Left lobe of liver (tissue), 2 donors: Measurements from ENCODE around the gene MAP3K3. TPM values are rescaled to one million over a fixed set of nuclear protein-coding genes. Genes with fewer than 3 reads are reported as not detected.
A peak's percentile ranks its signal among the peaks of the same experiment; 100 is the strongest.

Experiments used
- ATAC-seq: fragments of 200-7000 bp; cut with Tn5 transposase; one replicate; pipeline ENCODE4 v1.9.1; 2020; ENCODE audit warnings: mild to moderate bottlenecking, moderate library complexity
- DNase-seq: peaks from one replicate; pipeline ENCODE4 v3.0.0-alpha.2; 2020; ENCODE audit warnings: low spot score
- total RNA-seq: library from RNA; stranded (reverse); gene quantifications from one replicate; pipeline ENCODE4 v1.2.1, GENCODE V29; 2021
- donor health status: DM: no; HTN: no; CAD: no; lungs with moderate emphysema.
- donor health status: DM: no; HTN: yes; CAD: no.

MAP3K3 gene
- total RNA-seq, 1 donor from 2014 or later = 11.6 TPM

DNA sequence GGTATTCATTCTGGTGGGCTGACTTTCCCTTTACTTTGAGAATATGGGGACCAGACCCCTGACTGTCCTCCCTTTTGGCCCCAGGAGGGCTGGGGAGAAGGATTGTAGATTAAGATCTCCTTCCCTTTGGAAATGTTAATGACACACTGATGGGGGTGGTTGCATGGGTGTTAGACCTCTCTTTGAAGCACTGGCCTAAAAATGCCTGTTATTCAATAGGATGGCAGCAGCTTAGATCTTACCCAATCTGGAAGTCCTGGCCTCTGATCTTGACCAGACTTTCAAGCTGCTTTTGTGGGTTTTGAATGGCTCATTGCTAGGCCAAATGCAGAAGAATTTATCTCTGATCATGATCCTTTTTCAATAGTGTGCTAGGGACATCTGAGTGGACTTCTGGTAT is 25.7 kb downstream of the MAP3K3 start:
- no peak for ATAC-seq
- no peak for DNase-seq

DNA sequence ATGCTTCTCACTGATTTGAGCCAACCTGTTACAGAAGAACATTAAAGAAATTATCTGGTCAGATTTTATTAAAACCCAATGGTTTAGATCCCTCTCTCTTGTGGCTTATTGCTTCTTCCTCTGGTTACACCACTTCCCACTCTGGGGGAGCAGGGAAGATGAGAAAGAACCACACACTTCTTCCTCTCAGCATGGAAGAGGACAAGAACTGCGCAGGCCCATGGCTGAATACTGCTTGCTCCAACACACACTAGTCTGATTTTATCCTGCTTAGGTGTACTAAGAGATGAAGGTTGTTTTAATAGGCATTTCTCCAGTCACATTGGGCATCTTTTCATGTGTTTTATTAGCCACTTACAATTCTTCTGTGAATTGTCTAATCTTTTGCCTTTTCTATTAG is 27.6 kb downstream of the MAP3K3 start:
- no peak for DNase-seq
- ATAC-seq = peak; percentile 52

DNA sequence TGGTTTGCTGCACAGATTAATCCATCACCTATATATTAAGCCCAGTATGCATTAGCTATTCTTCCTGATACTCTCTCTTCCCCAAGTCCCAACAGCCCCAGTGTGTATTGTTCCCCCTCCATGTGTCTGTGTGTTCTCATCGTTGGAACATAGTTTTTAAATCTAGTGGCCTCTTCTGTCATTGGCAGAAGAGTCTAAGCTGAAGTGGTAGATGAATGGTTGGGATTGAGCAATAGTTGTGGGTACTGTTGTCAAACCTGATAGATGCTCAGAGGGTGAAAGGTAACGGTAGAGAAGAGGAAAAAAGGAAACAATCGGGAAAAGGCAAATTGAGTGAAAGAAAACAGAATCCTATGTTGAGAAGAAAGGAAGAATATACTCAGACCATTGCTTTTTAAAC is 29.9 kb downstream of the MAP3K3 start:
- no peak for ATAC-seq
- no peak for DNase-seq

DNA sequence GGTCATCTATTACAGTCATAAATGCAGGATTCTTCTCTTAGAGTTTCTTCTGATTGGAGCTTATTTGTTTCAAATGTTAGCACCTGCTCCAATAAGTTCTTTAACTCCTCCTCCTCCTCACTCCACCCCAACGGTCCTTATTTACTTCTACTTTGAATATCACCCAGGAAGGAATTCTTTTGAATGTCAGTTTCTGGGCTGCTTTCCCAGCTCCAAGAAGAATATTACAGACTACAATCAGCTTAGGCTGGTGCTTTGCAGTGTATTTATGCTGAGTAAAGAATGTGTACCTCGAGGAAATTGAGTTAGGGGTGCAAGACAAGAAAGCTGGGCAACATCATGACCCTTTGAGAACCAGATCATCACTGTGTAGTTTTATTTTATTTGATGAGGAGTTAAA is 30.8 kb downstream of the MAP3K3 start:
- no peak for ATAC-seq
- no peak for DNase-seq

DNA sequence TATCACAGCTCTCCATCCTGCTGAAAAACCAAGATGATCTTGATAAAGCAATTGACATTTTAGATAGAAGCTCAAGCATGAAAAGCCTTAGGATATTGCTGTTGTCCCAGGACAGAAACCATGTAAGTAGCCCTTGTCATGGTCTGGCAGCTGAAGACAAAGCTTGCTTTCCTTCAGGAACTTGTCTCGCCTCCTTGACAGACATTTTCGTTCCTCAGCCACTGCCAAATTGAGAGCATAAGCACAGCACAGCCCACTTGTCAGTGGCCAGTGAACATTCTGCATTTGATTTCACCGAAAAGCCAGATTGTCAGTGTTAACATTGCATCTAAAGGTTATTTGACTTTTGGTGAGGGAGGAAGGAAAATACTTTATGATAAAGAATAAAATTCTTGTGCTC is 35.6 kb downstream of the MAP3K3 start:
- DNase-seq = no peak
- no peak for ATAC-seq

DNA sequence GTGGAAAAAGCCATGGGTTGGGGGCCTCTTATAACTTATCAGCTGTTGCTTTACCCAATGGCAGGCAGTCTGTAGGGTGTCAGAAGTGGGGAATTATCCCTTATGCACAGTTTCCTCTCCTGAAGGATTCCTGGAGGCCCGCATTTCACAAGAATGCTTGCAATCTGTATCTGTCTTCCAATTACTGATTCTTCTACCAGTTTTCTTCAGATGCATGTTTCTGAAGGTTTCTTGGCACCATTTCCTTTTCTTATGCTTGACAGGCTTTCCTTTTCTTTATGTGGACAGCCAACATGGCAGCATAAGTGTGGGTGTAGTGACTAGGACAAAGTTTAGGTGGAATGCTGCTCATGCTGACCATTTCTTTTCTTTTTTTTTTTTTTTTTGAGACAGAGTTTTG is 36.1 kb downstream of the MAP3K3 start:
- no peak for ATAC-seq
- DNase-seq = no peak

- ATAC-seq (no peak), DNase-seq (no peak)
These were observed 37.6 kb downstream of the MAP3K3 start for GRCh38 chr17:63659850-63660249.

GRCh38 chr17:63665527-63666214 is 43.5 kb downstream of the MAP3K3 start:
- ATAC-seq (peak; percentile 69), DNase-seq (no peak)

GRCh38 chr17:63672856-63673255 is 50.6 kb downstream of the MAP3K3 start:
- ATAC-seq (no peak), DNase-seq (no peak)

GRCh38 chr17:63675231-63675606 is 53.0 kb downstream of the MAP3K3 start:
- DNase-seq = no peak
- ATAC-seq = peak; percentile 46

- DNase-seq (peak; percentile 89), ATAC-seq (peak; percentile 94)
These were observed 53.7 kb downstream of the MAP3K3 start for GRCh38 chr17:63675607-63676546.

DNA sequence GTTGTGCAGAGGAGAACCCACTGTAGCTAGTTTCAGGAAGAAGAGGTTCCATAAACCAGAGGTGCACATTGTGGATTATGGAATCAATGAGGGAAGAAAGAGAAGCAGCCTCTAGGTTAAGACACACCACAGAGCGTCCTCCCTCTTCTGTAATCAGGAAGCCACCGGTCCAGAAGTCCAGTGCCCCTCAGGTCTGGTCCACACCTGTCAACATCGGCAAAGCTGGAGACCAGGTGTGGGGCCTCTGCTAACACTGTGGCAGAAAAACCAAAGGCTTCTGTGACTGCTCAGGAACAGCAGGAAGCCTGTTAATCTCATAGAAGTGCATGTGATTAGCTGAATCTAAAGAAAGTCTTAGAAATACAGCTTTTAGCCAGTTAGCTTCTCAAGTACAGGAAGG is 54.4 kb downstream of the MAP3K3 start:
- DNase-seq (no peak), ATAC-seq (no peak)

GRCh38 chr17:63679214-63679613 is 57.0 kb downstream of the MAP3K3 start:
- no peak for DNase-seq
- ATAC-seq = no peak

GRCh38 chr17:63680700-63681099 is 58.5 kb downstream of the MAP3K3 start:
- no peak for DNase-seq
- ATAC-seq = no peak

- ATAC-seq (peak; percentile 96), DNase-seq (peak; percentile 83)
These were observed 59.3 kb downstream of the MAP3K3 start for GRCh38 chr17:63681530-63681929.

DNA sequence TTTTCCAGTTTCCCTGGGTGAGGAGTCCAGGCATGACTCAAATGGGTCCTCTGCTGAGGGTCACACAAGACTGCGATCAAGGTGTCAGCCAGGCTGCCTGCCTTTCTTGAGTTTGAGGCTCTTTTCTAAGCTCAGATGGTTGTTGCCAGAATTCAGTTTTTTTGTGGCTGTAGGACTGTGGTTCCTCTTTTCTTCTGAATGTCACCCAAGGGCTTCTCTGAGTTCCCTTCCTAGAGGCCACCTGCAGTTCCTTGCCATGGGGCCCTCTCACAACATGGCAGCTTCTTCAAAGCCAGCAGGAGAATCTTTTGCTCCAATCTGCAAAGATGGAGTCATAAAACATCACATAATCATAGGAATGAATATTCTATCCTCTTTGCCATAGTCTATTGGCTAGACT is 60.2 kb downstream of the MAP3K3 start:
- no peak for DNase-seq
- ATAC-seq = no peak

GRCh38 chr17:63682981-63683380 is 60.8 kb downstream of the MAP3K3 start:
- no peak for ATAC-seq
- no peak for DNase-seq

DNA sequence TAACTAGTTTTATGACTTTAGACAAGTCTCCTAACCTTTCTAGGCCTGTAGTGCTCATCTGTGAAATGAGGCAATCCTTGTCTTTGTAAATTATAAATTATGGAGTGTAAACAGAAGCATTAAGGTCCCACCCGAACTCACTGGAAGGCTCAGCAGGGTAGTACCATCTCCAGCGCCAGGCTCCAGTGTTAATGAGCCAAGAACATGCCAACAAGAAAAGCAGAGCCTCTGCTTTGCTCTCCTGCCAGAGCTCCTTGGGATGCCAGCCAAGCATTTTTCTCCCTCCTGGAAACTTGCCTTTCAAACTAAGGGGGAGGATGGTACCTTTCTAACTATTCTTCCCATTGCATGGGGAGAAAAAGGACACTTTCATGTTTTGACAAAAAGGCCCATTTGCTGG is 62.8 kb downstream of the MAP3K3 start:
- no peak for ATAC-seq
- no peak for DNase-seq

- ATAC-seq = no peak
- no peak for DNase-seq
These were observed 63.4 kb downstream of the MAP3K3 start for GRCh38 chr17:63685578-63685977.

DNA sequence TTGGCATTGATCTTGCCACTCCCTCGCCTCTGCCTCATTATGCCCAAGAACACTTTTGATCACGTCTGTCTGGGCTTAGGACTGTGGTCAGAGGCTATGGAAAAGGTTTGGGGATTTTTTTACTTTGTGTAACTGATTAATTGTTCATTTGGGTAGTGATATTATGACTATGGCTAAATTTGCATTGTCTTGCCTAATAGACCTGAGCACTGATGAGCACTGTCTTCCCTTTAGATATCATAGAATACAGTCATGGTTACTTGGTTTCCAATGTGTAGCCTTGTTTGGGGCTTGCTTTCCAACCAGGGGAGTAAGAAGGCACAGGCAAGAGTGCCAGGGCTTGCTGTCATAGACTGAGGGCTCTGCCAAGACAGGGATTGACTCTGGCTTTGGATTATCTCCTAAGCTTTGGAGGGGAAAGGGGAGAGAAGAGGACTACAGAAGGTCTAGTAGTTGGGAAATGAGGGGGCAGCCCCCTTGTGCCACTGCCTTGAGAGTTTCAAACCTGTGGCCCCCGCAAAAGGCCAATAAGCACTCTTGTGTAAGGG is 64.0 kb downstream of the MAP3K3 start:
- no peak for DNase-seq
- no peak for ATAC-seq

GRCh38 chr17:63688396-63689020 is 66.3 kb downstream of the MAP3K3 start:
- no peak for DNase-seq
- no peak for ATAC-seq

- ATAC-seq = no peak
- DNase-seq = no peak
These were observed 67.3 kb downstream of the MAP3K3 start for GRCh38 chr17:63689479-63689878.
